Testis (tissue), 3 donors: ENCODE results near the gene SCAPER. TPM values are rescaled to one million over a fixed set of nuclear protein-coding genes. Genes with fewer than 3 reads are reported as not detected.

Experiments used
- DNase-seq: peaks from one replicate; pipeline ENCODE4 v3.0.0-alpha.2; 2019
- H3K27ac ChIP-seq, 2 donors: fragments of 200-600 bp; sonication (generic); one replicate each; pipeline ENCODE4 v1.5.1; 2019
- H3K27me3 ChIP-seq: fragments of 200-600 bp; sonication (generic); one replicate; pipeline ENCODE4 v1.5.1; 2019
- H3K36me3 ChIP-seq: fragments of 200-600 bp; sonication (generic); one replicate; pipeline ENCODE4 v1.5.1; 2017; ENCODE audit warnings: low read depth; ENCODE audit errors: missing control alignments
- H3K4me1 ChIP-seq: fragments of 200-600 bp; sonication (generic); one replicate; pipeline ENCODE4 v1.5.1; 2019
- H3K4me3 ChIP-seq, 2 donors: fragments of 200-600 bp; sonication (generic); one replicate each; pipeline ENCODE4 v1.5.1; 2017 to 2019
- H3K9me3 ChIP-seq: fragments of 200-600 bp; sonication (generic); one replicate; pipeline ENCODE4 v1.5.1; 2017
- POLR2A ChIP-seq: fragments of 450-650 bp; IDR thresholded peaks from one replicate; pipeline ENCODE4 v1.6.1; 2017; ENCODE audit warnings: antibody characterized with exemption, mild to moderate bottlenecking, moderate library complexity
- WGBS, 2 donors: methylation state at CpG; one replicate each; pipeline ENCODE4 v1.1.5; 2018; 5-methylcytosine and 5-hydroxymethylcytosine counted together
- intact Hi-C: fragments of 100-400 bp; cut with DNase I; formaldehyde crosslinking; loops from one replicate; pipeline ENCODE4 v1.15.1; 2023; ENCODE audit warnings: low total_unique reads
- polyA plus RNA-seq: library from polyadenylated mRNA; stranded (reverse); fragments of 350-450 nt; fragmentation: Illumina TruSeq; extraction: RNeasy Lipid Tissue Mini Kit (QIAGEN cat#74804); gene quantifications from one replicate; pipeline ENCODE4 v1.2.3, GENCODE V29; 2014; ENCODE audit warnings: low read depth, low replicate concordance; ENCODE audit not compliant: insufficient read depth
- total RNA-seq, 2 donors: library from RNA; depleted of rRNA; stranded (reverse); fragments of >200 nt; gene quantifications; one replicate each; pipeline ENCODE4 v1.2.3, GENCODE V29; 2016
- TF ChIP-seq, protein P1 (sequence below), 3 experiments: fragments of 450-650 bp in 2 of 3; fragments of 200-600 bp in 1 of 3; sonication (generic) in 1 of 3; IDR thresholded peaks; one replicate each; pipeline ENCODE4 v1.5.1; 2016 to 2019; ENCODE audit warnings: antibody characterized with exemption in 3 of 3, mild to moderate bottlenecking in 2 of 3, moderate library complexity in 1 of 3

The SCAPER gene
- total and polyA plus RNA-seq, 3 donors from 2014 or later, result 43.7 to 60.7 (median 54.8) TPM

DNA sequence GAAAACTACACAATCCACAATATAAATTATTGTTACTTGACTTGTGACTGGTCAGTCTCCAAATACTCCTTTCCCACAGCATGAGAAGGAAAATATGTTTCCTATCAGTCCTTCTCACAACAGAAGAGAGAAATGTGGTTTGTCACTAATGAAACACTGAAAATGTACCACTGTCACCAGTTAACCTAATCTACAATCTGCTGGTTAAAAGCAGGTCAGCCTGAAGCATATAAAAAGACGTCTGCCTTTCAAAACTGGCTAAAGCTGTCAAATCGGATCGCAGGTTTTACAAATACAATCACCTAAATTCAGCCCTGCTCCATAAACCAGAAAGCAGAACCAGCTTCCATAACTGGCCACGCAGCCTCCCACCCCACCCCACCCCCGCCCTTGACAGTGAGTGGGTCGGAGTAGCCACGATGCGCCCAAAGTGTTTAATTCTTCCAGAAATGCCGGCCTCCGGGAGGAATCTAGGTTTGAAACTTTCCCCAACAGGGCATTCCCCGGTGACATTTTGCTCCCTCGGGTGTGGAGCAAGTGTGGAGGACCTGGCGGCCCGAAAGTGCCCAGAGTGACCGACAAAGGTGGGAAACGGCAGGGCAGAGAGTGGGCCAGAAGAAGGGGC is 594.6 kb downstream of the SCAPER start:
- Histone ChIP-seq H3K36me3 (no peaks in the 10 kb centered on the region), H3K27me3 (no peaks in the 10 kb centered on the region), H3K9me3 (no peaks in the 10 kb centered on the region), H3K4me3 (peak overlapping the region; percentile 72 to 89), H3K27ac (peak overlapping the region; percentile 63 to 88), H3K4me1 (peaks cover 15% of the 10 kb centered on the region)
- peak; percentile 28 for DNase-seq
- TF ChIP-seq, protein P1, sequence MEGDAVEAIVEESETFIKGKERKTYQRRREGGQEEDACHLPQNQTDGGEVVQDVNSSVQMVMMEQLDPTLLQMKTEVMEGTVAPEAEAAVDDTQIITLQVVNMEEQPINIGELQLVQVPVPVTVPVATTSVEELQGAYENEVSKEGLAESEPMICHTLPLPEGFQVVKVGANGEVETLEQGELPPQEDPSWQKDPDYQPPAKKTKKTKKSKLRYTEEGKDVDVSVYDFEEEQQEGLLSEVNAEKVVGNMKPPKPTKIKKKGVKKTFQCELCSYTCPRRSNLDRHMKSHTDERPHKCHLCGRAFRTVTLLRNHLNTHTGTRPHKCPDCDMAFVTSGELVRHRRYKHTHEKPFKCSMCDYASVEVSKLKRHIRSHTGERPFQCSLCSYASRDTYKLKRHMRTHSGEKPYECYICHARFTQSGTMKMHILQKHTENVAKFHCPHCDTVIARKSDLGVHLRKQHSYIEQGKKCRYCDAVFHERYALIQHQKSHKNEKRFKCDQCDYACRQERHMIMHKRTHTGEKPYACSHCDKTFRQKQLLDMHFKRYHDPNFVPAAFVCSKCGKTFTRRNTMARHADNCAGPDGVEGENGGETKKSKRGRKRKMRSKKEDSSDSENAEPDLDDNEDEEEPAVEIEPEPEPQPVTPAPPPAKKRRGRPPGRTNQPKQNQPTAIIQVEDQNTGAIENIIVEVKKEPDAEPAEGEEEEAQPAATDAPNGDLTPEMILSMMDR (IDR thresholded peaks at IDR 0.05), result no peak
- intact Hi-C loops, result no loop called here
- 1 to 5% methylated on average over 8 to 16 of the region's 16 CpGs for WGBS, 2 donors

DNA sequence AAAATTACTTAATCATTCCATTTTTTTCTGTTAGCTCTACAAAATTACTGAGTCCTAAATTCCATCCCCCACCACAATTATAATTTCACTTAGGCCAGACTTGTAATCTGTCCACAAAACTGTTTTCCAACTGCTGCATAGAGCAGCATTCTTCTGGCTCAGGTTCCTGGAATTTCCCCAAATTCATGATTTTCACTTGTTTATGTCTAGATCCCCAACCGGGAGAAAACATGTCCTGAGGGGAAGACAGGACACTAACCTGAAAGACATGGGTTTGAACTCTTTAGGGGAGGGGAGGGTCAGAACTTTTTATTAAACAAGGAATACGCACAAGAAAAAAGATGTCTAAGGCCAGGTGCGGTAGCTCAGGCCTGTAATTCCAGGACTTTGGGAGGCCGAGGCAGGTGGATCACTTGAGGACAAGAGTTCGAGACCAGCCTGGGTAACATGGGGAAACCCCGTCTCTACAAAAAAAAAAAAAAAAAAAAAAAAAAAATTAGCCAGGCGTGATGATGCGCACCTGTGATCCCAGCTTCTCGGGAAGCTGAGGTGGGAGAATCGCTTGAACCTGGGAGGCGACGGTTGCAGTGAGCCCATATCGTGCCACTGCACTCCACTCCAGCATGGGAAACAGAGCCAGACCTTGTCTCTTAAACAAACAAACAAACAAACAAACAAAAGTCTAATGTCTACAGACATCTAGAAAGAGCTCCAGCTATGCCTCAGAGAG is 595.4 kb downstream of the SCAPER start:
- H3K9me3 ChIP-seq, result no peaks in the 10 kb centered on the region
- no peak for DNase-seq
- peak overlapping the region in 1 of 2 donors; percentile 89 for H3K4me3 ChIP-seq
- no peaks in the 10 kb centered on the region for H3K36me3 ChIP-seq
- peaks cover 15% of the 10 kb centered on the region for H3K4me1 ChIP-seq
- TF ChIP-seq, protein P1 (IDR thresholded peaks at IDR 0.05), result no peak
- no peak for TF ChIP-seq POLR2A
- no peaks in the 10 kb centered on the region for H3K27me3 ChIP-seq
- intact Hi-C loops, result no loop called here
- H3K27ac ChIP-seq, result no peak overlapping the region
- 61 to 63% methylated on average over 12 to 13 of the region's 13 CpGs for WGBS, 2 donors

DNA sequence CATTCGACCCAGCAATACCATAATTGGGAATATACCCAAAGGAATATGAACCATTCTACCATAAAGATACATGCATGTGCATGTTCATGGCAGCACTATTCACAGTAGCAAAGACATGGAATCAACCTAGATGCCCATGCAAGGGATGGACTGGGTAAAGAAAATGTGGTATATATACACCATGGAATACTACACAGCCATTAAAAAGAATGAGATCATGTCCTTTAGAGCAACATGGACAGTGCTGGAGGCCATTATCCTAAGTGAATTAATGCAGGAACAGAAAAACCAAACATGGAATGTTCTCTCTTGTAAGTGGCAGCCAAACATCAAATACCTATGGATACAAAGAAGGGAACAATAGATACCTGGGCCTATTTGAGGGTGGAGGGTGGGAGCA is 601.2 kb downstream of the SCAPER start:
- WGBS, 2 donors, result 75 to 92% methylated on average over 1 of the region's 1 CpG
- DNase-seq, result no peak
- Histone ChIP-seq H3K4me1 (peaks cover under 1% of the 10 kb centered on the region), H3K9me3 (no peaks in the 10 kb centered on the region), H3K4me3 (no peak overlapping the region), H3K27me3 (no peaks in the 10 kb centered on the region), H3K27ac (no peak overlapping the region), H3K36me3 (no peaks in the 10 kb centered on the region)
- TF ChIP-seq, protein P1 (IDR thresholded peaks at IDR 0.05), result no peak
- no peak for TF ChIP-seq POLR2A
- intact Hi-C loops, result no loop called here

DNA sequence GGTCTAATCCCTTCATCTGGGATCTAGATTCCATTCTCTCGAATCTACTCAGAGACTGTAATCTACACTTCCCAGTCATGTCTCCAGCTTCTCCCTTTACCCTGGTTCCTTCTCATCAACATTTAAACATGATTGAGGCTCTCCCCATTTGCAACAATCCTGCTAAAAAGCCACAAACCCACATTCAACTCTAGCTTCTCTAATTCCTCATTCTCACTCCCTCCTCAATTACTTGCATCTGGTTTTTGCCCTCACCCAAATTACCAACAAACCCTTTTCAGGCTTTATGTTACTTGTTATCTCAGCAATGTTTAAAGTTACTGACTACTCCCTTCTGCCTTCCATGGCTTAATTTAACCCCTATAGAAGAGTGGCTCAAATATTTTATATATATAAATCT is 605.4 kb downstream of the SCAPER start:
- intact Hi-C loops, result no loop called here
- no peak for TF ChIP-seq POLR2A
- TF ChIP-seq, protein P1 (IDR thresholded peaks at IDR 0.05), result no peak
- H3K36me3 ChIP-seq, result no peaks in the 10 kb centered on the region

More for the DNA sequence above, 605.4 kb downstream of the SCAPER start:
- no peaks in the 10 kb centered on the region for H3K4me1 ChIP-seq
- H3K9me3 ChIP-seq, result no peaks in the 10 kb centered on the region
- no peak for DNase-seq
- no peak overlapping the region for H3K4me3 ChIP-seq
- no peak overlapping the region for H3K27ac ChIP-seq
- H3K27me3 ChIP-seq, result no peaks in the 10 kb centered on the region
- 71 to 86% methylated on average over 1 of the region's 1 CpG for WGBS, 2 donors
